HG02678 (cell line): ENCODE data around the gene CHRNG.

Experiments
- ATAC-seq: cut with Tn5 transposase; IDR thresholded peaks from one replicate; pipeline ENCODE4 v1.9.1; 2021; ENCODE audit warnings: mild to moderate bottlenecking, moderate library complexity; ENCODE audit not compliant: unreplicated experiment

CHRNG gene

DNA sequence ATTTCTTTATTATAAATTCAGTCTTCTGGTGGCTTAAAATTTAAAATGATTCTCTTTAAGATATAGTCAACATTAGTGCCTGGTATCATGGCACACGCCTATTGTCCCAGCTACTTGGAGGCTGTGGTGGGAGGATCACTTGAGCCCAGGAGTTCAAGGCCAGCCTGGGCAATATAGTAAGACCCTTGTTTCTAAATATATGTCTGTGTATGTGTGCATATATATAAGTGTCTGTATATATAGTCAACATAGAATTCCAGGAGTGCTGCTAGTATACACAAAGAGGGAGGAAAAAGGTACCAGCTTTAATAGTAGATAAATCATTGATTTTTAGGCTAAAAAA is 35.9 kb downstream of the CHRNG start:
- no peak for ATAC-seq

- no peak for ATAC-seq
Measured at GRCh38 chr2:232576995-232577394, 37.5 kb downstream of the CHRNG start.

GRCh38 chr2:232577841-232578240 is 38.3 kb downstream of the CHRNG start:
- no peak for ATAC-seq

DNA sequence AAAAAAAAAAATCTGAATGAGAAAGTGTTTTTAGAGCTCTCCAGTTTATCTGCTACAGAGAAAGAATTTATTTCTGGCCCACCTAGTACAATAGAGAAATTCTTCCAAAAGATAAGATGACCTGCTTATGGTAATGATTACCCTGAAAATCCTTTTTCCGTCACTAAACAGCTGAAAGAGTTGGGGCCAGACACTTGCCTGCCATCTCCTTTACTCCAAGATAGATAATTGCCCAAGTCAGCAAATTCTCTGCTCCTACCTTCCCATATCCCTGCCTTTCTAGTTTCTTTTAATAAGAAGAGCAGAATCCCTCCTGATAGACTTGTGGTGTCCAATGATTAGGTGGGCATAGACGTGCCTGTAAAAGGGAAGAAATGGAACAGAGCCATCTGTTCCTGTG is 39.1 kb downstream of the CHRNG start:
- ATAC-seq, result no peak

DNA sequence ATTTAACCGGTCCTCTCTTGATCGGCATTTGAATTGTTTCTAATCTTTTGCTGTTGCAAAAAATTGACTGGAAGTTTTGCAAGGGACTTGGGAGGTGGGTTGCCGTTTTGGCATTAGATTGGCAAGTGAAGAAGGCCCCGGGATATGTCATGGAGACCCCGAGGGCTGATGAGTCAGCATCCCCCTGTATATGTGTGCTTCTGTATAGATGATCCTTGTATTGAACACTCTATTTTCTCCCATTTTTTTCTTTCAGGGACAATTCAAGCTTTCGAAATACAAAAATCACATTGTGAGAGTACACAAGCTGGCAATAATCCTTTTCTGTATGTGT is 41.1 kb downstream of the CHRNG start:
- ATAC-seq, result no peak

GRCh38 chr2:232581725-232582124 is 42.2 kb downstream of the CHRNG start:
- ATAC-seq, result no peak

DNA sequence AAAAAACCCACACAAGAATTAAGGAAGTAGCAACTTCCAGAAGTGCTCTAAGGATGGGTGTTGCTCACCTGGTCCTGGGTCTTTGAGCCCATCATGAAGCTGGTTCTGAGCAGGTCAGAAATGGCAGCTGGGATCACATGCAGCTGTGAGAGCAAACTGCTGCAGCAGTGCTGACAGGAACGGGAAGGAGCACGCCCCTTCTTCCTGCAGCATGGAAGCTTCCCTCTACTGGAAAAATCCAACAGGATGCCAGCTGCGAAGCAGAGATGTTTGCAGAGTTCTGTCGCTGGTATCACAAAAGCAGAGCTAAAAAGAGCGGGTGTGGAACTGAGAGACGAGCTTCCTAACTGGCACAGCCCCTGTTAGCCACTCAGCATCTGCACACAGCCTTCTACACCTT is 44.7 kb downstream of the CHRNG start:
- no peak for ATAC-seq

- no peak for ATAC-seq
Measured at GRCh38 chr2:232586943-232587505, 47.5 kb downstream of the CHRNG start.

- no peak for ATAC-seq
Measured at GRCh38 chr2:232587512-232587911, 48.0 kb downstream of the CHRNG start.

- ATAC-seq, result no peak
Measured at GRCh38 chr2:232588031-232588430, 48.5 kb downstream of the CHRNG start.

DNA sequence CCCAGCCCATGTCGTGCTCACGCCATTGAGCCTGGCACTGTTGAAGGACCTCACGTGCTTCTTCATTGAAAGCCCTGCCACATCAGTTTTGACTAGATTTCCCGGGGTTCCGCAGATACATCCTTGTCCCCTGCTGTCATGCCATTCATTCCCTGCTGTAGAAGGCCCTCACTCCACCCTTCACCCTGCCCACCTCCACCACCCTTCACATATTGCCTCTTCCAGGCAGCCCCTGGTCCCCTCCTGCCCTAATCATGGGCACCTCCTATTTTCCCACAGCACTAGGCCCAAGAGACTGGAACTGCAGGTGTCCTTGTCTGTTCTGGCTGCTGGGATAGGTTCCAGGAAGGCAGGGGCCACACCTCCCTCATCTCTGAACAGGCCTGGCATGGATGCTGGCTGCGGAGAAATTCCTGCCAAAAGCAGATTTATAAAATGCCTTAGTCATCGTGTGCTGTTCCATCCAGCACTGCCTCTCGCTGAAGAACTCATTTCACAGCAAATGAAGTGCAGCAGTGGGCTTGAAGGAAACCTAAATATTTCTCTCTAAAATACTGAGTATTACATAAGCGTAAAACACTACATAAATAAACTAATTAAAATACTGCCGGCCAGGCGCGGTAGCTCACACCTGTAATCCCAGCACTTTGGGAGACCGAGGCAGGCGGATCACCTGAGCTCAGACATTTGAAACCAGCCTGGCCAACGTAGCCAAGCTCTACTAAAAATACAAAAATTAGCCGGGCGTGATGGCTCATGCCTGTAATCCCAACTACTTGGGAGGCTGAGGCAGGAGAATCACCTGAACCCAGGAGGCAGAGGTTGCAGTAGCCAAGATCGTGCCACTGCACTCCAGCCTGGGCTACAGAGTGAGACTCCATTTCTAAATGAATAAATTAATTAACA is 49.4 kb downstream of the CHRNG start:
- ATAC-seq, result no peak

GRCh38 chr2:232592772-232593395 is 53.4 kb downstream of the CHRNG start:
- ATAC-seq, result no peak

DNA sequence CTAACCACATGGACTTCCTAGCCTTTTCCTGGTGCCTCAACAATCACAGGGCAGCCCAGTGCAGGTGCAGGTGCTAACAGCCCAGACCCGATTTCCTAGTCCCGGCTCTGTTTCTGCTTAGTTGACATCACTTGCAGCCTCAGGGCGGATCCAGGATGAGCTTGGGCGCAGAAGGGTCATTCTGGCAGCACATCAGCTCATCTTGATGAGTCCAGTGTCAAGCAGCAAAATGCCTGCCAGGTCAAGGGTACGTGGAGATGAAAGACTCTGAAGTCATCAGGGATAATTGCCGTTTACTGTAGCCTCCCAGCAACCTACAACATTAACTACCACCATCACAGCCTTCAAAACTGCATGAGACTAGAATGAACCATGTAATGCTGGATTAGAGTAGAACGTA is 54.5 kb downstream of the CHRNG start:
- ATAC-seq, result no peak
